OCI-LY3 (cell line): Measurements from ENCODE around the gene DDX51.

Experiments
- H2AFZ ChIP-seq: fragments of 200-600, 300-600 bp; shearing (Covaris generic); 2 replicates; pipeline ENCODE4 v1.6.0; 2014; ENCODE audit warnings: antibody characterized with exemption, low read depth, low read length
- H3K27ac ChIP-seq: fragments of 200-600, 300-600 bp; sonication (generic); 2 replicates; pipeline ENCODE4 v1.5.1; 2014; ENCODE audit warnings: mild to moderate bottlenecking, low read length, moderate library complexity, mixed read lengths
- H3K27me3 ChIP-seq: fragments of 200-600, 300-600 bp; sonication (generic); 2 replicates; pipeline ENCODE4 v1.6.1; 2014; ENCODE audit warnings: low read depth, low read length, mixed read lengths
- H3K36me3 ChIP-seq: fragments of 200-600, 300-600 bp; sonication (generic); replicated peaks from 2 replicates; pipeline ENCODE3; 2014; ENCODE audit warnings: low read depth, low read length, mixed read lengths
- H3K4me1 ChIP-seq: fragments of 300-600, 200-600 bp; sonication (generic); 2 replicates; pipeline ENCODE4 v1.6.1; 2014; ENCODE audit warnings: low read length, mixed read lengths
- H3K4me2 ChIP-seq: fragments of 200-600, 300-600 bp; sonication (generic); 2 replicates; pipeline ENCODE4 v1.6.1; 2014; ENCODE audit warnings: low read length, mixed read lengths
- H3K4me3 ChIP-seq: fragments of 300-600, 200-600 bp; sonication (generic); 2 replicates; pipeline ENCODE4 v1.5.1; 2014; ENCODE audit warnings: antibody characterized with exemption, mild to moderate bottlenecking, low read length, moderate library complexity
- H3K79me2 ChIP-seq: fragments of 300-600, 200-600 bp; shearing (Covaris generic); 2 replicates; pipeline ENCODE4 v1.6.1; 2014; ENCODE audit warnings: mild to moderate bottlenecking, low read length, mixed read lengths
- H3K9ac ChIP-seq: fragments of 300-600, 200-600 bp; shearing (Covaris generic); 2 replicates; pipeline ENCODE4 v1.6.0; 2014; ENCODE audit warnings: mild to moderate bottlenecking, low read length, moderate library complexity
- H3K9me3 ChIP-seq: fragments of 200-600, 300-600 bp; shearing (Covaris generic); 2 replicates; pipeline ENCODE4 v1.6.1; 2014; ENCODE audit warnings: low read length, mixed read lengths; ENCODE audit not compliant: insufficient read depth
- H4K20me1 ChIP-seq: fragments of 200-600, 300-600 bp; sonication (generic); 2 replicates; pipeline ENCODE4 v1.6.1; 2016; ENCODE audit warnings: low read length, mixed read lengths; ENCODE audit not compliant: insufficient read depth
- EZH2phosphoT487 ChIP-seq: fragments of 200-600 bp; shearing (Covaris generic); IDR thresholded peaks from 2 replicates; pipeline ENCODE4 v1.6.1; 2018; ENCODE audit warnings: antibody characterized with exemption, mixed run types, low read depth
- TF ChIP-seq, protein P1 (sequence below): fragments of 200-600, 300-600 bp; sonication (generic); IDR thresholded peaks from 2 replicates; pipeline ENCODE4 v1.5.1; 2014; ENCODE audit warnings: antibody characterized with exemption, low read length, low read depth

DDX51 gene

GRCh38 chr12:132148368-132149045 lies 4.4 kb upstream of the DDX51 start:
- no peak overlapping the region for H3K4me3 ChIP-seq
- H3K36me3 ChIP-seq, result peaks cover 12% of the 10 kb centered on the region
- H3K4me2 ChIP-seq, result no peak overlapping the region
- H3K27ac ChIP-seq, result no peak overlapping the region
- H3K4me1 ChIP-seq, result peaks cover 8% of the 10 kb centered on the region; the same call in 1 of the 2 replicates
- H2AFZ ChIP-seq, result no peak overlapping the region
- TF ChIP-seq, protein P1, sequence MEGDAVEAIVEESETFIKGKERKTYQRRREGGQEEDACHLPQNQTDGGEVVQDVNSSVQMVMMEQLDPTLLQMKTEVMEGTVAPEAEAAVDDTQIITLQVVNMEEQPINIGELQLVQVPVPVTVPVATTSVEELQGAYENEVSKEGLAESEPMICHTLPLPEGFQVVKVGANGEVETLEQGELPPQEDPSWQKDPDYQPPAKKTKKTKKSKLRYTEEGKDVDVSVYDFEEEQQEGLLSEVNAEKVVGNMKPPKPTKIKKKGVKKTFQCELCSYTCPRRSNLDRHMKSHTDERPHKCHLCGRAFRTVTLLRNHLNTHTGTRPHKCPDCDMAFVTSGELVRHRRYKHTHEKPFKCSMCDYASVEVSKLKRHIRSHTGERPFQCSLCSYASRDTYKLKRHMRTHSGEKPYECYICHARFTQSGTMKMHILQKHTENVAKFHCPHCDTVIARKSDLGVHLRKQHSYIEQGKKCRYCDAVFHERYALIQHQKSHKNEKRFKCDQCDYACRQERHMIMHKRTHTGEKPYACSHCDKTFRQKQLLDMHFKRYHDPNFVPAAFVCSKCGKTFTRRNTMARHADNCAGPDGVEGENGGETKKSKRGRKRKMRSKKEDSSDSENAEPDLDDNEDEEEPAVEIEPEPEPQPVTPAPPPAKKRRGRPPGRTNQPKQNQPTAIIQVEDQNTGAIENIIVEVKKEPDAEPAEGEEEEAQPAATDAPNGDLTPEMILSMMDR, result no peak
- no peak for TF ChIP-seq EZH2phosphoT487
- H3K9me3 ChIP-seq, result no peaks in the 10 kb centered on the region
- H3K9ac ChIP-seq, result no peak overlapping the region
- peaks cover 49% of the 10 kb centered on the region for H3K79me2 ChIP-seq
- H4K20me1 ChIP-seq, result peaks cover 3% of the 10 kb centered on the region; the same call in 1 of the 2 replicates
- no peaks in the 10 kb centered on the region for H3K27me3 ChIP-seq

DNA sequence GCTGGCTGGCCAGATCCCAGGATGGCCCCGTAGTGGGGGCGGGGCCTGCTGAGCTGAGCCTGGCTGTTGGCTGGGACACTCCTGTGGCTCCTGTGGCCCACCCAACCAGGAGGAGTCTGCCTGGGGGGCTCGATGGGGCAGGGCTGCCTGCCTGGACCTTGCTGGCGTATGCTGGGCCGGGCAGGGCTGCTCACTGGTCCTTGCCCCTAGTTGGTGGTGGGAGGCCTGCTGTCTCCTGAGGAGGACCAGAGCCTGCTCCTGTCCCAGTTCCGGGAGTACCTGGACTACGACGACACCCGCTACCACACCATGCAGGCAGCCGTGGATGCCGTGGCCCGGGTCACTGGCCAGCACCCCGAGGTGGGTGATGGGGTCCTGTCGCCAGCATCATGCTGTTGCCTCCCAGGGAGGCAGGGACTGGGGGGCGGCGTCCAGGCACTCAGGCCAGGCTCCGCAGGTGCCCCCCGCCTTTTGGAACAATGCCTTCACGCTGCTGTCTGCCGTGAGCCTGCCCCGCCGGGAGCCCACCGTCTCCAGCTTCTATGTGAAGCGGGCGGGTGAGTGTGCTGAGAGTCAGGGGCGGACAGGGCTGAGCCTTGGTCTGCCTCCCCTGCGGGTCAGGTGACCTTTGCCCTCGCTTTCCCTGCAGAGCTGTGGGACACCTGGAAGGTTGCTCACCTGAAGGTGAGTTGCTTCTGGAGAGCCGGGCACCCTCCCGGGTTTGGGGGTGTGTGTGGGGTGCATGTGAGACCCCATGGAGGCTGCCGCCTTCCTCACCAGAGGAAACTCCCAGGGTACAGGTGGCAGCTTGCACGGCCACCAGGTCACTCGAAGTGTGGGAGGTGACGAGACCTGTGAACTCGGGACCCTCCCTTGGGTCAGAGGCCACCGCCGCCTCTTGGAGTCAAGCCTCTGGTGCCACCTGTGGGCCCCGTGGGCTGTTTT lies 3.6 kb upstream of the DDX51 start:
- TF ChIP-seq EZH2phosphoT487, result no peak
- TF ChIP-seq, protein P1, result no peak
- no peaks in the 10 kb centered on the region for H3K27me3 ChIP-seq
- H3K79me2 ChIP-seq, result peaks cover 57% of the 10 kb centered on the region
- no peak overlapping the region for H3K4me3 ChIP-seq
- H3K4me1 ChIP-seq, result peaks cover 14% of the 10 kb centered on the region
- H3K4me2 ChIP-seq, result no peak overlapping the region
- H3K9me3 ChIP-seq, result no peaks in the 10 kb centered on the region
- H3K9ac ChIP-seq, result no peak overlapping the region
- no peaks in the 10 kb centered on the region for H4K20me1 ChIP-seq
- H3K27ac ChIP-seq, result no peak overlapping the region
- no peak overlapping the region for H2AFZ ChIP-seq
- H3K36me3 ChIP-seq, result peaks cover 12% of the 10 kb centered on the region

DNA sequence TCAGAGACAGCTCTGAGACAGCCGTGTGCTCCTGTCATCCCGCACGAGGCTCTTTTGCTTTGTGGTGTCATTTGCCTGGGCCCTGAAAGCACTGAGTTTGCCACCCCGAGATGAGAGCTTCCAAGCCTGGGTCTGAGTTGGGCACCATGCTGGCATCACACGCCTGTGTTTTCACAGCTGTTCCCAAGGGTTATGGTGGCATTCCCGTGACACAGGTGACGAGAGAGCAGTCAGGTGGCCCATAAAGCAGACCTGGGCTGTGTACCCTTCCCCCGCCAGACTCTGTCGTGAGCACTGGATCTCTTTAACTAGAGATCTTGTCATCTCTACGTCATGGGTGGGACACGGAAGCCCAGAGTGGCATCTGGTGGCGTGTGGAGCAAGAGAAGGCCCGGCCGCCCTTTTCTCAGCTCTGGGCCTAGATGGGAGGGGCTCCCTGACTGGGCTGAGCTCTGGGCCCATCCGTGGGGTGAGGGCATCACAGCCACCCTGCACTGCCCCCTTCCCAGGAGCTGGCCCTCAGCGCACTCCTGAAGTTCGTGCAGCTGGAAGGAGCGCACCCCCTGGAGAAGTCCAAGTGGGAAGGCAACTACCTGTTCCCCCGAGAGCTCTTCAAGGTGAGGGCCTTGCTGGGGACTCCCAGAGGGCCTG lies 2.8 kb upstream of the DDX51 start:
- Histone ChIP-seq H2AFZ (no peak overlapping the region), H3K9ac (no peak overlapping the region), H3K27ac (no peak overlapping the region), H3K36me3 (peaks cover 19% of the 10 kb centered on the region), H4K20me1 (no peaks in the 10 kb centered on the region), H3K79me2 (peaks cover 65% of the 10 kb centered on the region), H3K9me3 (no peaks in the 10 kb centered on the region), H3K4me1 (peaks cover 16% of the 10 kb centered on the region), H3K4me3 (no peak overlapping the region), H3K4me2 (no peak overlapping the region), H3K27me3 (no peaks in the 10 kb centered on the region)
- no peak for TF ChIP-seq EZH2phosphoT487
- TF ChIP-seq, protein P1, result no peak

- H3K27me3 ChIP-seq, result no peaks in the 10 kb centered on the region
- no peaks in the 10 kb centered on the region for H4K20me1 ChIP-seq
- no peak overlapping the region for H2AFZ ChIP-seq
- no peak overlapping the region for H3K4me3 ChIP-seq
- H3K9me3 ChIP-seq, result no peaks in the 10 kb centered on the region
- H3K4me2 ChIP-seq, result no peak overlapping the region
- TF ChIP-seq, protein P1, result no peak
- no peak for TF ChIP-seq EZH2phosphoT487
- H3K36me3 ChIP-seq, result peaks cover 26% of the 10 kb centered on the region
- peaks cover 69% of the 10 kb centered on the region for H3K79me2 ChIP-seq
- no peak overlapping the region for H3K9ac ChIP-seq
- peaks cover 16% of the 10 kb centered on the region for H3K4me1 ChIP-seq
- H3K27ac ChIP-seq, result no peak overlapping the region
These were observed 2.0 kb upstream of the DDX51 start for GRCh38 chr12:132146098-132146497.
